GM18526 (cell line): Measurements from ENCODE around the gene HIF3A.

Source experiments
- POLR2A ChIP-seq: IDR thresholded peaks from 3 replicates; pipeline ENCODE4 v1.6.1; 2011; ENCODE audit not compliant: insufficient read length; ENCODE audit errors: extremely low read depth

Gene HIF3A

DNA sequence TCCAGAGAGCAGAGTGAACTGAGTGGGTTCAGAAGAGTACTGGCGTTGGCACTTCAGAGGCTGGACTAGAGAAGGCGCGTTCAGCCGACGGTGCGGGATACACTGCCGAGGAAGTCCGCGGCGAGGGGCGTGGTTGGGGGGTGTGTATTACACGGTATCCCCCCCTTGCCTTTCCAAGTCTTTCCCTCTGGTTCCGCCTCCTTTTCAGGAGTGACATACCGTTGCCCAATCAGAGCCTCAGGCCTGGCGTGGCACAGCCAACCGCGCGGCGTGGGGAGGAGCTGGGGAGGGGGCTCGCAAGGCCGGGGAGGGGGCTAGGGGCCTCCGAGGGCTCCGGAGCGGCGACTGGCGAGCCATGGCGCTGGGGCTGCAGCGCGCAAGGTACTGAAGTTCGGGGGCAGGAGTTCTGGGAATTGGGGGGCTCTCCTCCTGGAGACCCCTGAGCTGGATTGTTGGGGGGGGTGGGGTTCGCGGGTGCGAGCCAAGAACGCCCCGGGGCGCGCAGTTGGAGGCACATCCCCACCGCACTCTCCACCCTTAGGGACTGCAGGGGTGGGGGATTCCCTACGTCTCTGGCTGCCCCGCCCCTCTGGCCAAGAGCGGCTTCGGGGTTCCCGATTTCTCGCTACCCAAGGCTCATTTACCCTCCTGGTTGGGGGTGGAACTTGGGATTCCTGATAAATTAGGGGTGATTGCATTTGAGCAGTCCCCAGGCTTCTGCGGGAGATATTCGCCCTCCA lies at the start of gene HIF3A:
Gene HIF3A, plus strand, starts transcription at position 321 of the 740 bp plus-strand sequence. Its CDS starts 35 bp downstream, at position 356.
- TF ChIP-seq POLR2A: no peak

DNA sequence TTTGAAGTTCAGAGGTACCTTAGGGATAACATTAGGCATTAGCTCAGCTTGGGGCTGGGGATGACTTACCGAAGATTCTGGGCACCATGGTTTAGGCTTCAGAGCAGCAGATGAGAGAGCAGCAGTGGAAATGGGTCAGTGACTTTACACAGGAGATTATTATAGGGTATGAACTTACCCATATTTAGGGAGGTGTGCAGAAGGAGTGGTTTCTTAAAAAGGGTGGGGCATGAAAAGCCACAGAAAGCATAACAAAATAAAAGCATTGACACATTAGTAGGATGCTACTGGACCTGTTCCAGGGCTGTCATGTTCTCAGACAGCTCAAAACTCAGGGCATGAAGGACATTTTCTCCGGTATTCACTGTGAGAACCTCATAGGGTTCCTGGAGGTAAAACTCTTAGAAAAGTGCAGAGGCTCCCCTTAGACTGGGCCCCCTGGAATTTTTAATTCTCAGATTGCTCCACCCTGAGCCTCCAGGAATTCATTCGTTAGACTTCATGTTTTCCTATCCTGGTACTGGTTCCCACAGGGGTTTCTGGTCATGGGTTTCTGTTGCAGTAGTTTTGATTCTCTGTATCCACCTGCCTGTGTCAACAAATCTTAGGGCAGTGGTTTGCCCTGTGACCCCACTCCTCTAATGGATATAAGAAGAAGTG lies 46.6 kb upstream of the HIF3A start:
- TF ChIP-seq POLR2A: no peak

DNA sequence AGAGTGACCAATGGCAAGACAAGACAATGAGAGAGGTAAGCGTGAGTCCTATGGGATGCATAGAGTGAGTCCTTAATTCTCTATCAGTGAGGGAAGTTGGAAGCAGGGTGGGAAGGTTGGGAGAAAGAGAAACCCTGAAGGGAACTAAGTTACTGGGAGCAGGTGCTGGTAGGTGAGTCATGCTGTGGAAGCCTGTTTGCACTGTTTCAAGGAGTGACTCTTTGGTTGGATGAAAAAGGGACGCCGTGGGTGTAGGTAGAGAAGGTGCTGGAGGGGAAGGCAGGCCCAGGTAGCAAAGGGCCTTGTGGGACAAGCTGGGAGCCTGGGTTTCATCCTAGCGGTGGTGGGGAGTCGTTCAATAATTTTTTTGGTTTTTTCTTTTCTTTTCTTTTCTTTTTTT lies 45.4 kb upstream of the HIF3A start:
- TF ChIP-seq POLR2A: no peak

- TF ChIP-seq POLR2A: no peak
Measured at GRCh38 chr19:46254776-46255175, 42.1 kb upstream of the HIF3A start.

DNA sequence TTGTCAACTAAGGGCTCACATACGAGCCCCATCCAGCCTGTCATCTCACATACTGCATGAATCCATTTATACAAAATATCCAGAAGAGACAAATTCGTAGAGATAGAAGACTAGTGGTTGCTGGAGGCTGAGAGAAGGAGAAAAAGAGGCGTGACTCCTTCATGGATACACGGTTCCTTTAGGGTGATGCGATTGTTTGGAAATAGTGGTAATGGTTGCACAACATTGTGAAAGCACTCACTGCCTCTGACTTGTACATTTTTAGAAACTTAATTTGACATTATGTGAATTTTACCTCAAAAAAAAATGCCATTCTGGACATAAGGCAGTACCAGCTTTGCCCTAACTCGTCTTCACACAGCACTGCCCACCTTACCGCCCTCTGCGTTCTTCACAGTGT lies 40.0 kb upstream of the HIF3A start:
- no peak for TF ChIP-seq POLR2A

DNA sequence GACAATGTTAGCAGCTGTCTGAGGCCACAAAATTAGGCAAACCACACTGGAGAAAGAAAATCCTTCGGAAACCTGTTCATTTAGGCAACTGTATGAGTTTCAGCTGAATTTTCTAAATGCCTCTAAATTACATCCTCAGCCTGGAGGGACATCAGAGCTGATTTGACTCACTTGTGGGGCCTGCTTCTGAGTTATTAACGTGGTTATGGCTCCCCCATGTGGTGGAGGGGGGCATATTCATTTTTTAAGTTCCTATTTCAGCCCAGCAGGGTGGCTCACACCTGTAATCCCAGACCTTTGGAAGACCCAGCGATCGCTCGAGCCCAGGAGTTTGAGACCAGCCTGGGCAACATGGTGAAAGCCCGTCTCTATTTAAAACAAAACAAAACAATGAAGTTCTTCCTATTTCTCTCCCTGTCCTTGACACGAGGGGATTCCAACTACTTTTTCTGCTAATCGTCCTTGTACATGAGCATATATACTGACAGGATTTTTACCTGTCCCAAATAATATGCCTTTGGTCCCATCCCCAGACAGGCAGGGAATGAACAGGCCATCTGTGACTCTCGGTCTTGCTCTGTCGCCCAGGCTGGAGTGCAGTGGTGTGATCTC lies 31.5 kb upstream of the HIF3A start:
- TF ChIP-seq POLR2A: no peak

DNA sequence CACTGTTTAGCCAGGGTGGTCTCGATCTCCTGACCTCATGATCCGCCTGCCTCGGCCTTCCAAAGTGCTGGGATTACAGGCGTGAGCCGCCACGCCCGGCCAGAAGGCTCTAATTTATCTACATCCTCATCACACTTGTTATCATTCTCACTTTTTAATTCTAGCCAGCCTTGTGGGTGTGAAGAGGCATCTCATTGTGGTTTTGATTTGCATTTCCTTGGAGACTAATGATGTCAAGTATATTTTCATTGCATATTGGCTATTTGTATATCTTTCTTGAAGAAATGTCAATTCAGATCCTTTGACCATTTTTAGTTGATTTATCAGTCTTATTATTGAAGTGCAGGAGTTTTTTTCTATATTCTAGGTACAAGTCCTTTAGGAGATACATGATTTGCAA lies 27.7 kb upstream of the HIF3A start:
- no peak for TF ChIP-seq POLR2A

DNA sequence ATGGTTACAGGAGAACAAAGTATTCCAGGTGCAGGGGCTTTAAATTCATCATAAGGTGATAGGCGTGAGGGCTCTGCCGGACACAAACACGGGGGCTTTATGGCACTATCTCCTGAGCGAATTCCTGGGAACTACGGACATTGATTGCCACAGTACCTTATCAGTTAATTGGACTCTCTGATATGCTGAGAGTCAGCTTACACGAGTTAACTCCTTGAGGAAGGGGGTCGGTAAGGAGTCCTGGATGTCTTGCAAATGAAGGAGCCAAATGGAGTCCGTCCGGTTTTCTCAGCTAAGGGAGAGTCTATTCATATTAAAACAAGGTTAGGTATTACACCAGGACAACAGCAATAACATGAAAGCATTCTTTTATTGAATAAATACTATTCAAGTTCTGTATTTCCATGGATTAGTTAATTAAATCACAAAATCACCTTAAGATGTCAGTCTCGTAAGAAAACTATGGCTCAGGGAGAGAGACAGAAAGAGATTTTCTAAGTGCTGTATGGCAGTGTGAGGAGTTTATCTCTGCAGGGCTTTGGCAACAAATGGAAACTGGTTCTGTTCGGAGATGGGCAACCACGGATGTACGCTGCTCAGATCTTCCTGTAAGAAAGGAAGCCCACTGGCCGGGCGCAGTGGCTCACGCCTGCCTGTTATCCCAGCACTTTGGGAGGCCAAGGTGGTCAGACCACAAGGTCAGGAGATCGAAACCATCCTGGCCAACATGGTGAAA lies 26.2 kb upstream of the HIF3A start:
- no peak for TF ChIP-seq POLR2A

DNA sequence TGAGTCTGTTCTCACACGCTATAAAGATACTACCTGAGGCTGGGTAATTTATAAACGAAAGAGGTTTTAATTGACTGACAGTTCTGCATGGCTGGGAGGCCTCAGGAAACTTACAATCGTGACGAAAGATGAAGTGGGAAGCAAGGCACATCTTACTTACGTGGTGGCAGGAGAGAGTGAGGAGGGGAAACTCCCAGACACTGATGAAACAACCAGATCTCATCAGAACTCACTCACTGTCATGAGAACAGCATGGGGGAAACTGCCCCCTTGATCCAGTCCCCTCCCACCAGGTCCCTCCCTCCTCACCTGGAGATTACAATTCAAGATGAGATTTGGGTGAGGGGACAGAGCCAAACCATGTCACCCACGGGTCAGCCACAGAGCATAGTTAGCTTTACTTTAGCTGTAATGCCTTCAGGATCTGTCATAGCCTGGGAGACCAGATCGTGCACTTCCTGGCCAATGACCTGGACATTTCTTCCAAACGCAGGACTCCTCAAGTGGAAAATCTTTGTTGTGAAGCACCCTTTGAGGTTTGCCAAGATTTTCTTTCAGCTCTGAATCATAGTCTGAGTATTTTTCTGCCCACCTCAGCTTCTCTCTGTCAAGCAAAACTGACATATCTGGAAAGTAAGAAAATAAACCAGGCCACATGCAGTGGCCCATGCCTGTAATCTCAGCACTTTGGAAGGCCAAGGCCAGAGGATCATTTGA lies 25.2 kb upstream of the HIF3A start:
- no peak for TF ChIP-seq POLR2A

GRCh38 chr19:46279177-46279576 lies 17.7 kb upstream of the HIF3A start:
- no peak for TF ChIP-seq POLR2A

DNA sequence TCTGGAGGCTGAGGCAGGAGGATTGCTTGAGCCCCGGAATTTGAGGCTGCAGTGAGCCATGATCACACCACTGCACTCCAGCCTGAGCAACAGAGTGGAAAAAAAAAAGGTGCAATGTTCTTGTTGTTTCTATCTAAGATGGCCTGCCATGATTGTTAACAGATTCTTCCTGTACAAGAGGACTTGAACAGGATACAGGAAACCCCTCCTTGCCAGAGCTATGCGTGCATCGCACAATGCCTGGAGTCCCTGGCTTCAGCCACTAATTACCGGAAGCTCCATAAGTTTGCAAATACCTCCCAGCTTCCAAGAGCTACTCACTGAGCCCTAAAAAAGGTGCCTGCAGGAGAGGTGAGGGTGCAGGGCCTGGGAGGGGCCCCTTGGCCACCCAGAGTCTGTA lies 13.1 kb upstream of the HIF3A start:
- no peak for TF ChIP-seq POLR2A

DNA sequence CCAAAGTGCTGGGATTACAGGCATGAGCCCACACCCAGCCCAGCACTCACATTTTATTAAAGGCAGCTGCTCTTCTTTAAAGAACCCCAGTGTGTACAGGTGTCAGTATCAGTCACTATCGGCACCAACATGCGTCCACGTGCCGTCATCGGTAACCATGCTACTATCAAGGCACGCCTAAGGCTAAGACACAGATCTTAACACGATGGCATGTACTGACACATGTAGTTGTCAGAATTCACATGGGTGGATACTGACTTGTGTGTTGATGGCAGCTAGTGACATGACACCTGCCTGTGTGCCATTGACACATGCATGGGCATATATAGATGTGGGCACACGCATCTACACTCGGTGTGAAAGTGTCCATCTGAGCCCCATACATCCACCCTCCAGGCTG lies 12.2 kb upstream of the HIF3A start:
- no peak for TF ChIP-seq POLR2A

DNA sequence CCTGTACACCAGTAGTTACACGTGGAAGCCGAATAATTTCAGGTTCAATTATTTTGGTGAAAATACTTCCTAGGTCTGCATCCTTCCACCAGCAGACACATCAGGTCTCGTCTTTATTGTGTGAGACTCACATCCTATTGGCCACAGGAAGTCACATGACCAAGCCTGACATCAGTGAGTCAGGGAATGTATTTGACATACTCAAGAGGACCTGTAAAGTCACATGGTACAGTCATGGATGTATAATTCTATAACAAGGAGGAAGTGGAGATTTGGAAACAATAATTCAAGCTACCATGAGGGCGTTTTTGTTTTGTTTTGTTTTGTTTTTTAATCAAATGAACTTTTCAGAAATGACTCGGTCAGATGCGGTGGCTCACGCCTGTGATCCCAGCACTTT lies 9.3 kb upstream of the HIF3A start:
- TF ChIP-seq POLR2A: no peak

DNA sequence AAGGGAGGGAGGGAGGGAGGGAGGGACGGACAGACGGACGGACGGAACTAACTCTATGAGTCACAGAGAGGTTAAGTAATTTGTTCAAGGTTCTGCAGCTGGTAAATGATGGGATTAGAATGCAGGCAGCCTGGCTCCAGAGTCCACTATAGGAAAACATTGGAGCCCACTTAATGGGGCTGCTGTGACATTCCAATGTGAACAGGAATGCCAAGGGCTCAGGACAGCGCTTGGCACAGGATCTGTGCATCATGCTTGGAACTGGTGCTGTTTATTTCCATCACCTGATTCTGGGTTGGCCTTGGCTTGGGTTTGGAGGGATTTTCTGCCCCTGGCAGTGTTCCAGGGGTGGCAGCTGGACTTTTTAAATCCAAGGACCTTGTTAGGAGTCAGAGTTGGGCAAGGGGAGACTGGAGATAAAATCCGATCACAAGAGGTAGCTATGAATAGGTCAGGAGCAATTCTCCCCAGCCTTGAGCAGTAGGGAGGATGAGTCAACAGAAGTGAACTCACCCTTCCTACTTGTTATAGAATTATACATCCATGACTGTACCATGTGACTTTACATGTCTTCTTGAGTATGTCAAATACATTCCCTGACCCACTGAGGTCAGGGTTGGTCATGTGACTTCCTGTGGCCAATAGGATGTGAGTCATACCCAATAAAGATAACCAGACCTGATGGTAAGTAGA lies 7.8 kb upstream of the HIF3A start:
- TF ChIP-seq POLR2A: no peak
